ENCODE measurements around the gene PRM2.

Gene PRM2

DNA sequence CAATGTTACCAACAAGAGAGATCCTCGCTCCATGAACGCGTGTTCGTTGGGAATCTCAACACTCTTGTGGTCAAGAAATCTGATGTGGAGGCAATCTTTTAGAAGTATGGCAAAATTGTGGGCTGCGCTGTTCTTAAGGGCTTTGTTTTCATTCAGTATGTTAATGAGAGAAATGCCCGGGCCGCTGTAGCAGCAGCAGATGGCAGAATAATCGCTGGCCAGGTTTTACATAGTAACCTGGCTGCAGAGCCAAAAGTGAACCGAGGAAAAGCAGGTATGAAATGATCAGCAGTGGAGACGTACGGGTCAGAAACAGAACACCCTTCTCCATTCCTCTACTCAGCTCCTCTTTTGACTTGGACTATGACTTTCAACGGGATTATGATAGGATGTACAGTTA lies 33.6 kb downstream of the PRM2 start:
- DNase-seq: no peak

DNA sequence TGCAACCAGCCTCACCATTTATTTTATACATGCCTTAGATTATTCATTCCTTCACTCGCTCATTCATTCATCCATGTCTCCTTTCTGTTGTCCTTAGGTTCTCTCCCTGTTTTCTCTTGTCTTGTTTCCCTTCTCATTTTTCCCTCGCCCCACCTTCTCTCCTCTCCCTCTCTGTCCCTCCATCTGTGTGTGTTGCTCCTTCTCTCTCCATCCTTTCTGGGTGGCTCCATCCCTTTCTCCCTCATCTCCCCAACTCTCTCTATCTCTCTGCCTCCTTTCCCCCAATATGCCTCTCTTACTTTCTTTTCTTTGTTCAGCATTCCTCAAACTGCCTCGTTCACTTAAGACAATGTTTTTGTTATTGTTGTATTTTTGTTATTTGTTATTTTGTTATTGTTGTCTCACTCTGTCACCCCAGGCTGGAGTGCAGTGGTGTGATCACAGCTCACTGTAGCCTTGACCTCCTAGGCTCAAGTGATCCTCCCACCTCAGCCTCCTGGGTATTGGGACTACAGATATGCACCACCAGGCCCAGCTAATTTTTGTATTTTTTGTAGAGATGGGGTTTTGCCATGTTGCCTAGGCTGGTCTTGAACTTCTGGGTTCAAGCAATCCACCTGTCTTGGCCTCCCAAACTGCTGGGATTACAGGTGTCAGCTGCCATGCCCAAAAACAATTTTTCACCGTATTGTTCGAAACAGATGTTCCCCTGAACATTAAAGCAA lies 34.6 kb downstream of the PRM2 start:
- no peak for DNase-seq

DNA sequence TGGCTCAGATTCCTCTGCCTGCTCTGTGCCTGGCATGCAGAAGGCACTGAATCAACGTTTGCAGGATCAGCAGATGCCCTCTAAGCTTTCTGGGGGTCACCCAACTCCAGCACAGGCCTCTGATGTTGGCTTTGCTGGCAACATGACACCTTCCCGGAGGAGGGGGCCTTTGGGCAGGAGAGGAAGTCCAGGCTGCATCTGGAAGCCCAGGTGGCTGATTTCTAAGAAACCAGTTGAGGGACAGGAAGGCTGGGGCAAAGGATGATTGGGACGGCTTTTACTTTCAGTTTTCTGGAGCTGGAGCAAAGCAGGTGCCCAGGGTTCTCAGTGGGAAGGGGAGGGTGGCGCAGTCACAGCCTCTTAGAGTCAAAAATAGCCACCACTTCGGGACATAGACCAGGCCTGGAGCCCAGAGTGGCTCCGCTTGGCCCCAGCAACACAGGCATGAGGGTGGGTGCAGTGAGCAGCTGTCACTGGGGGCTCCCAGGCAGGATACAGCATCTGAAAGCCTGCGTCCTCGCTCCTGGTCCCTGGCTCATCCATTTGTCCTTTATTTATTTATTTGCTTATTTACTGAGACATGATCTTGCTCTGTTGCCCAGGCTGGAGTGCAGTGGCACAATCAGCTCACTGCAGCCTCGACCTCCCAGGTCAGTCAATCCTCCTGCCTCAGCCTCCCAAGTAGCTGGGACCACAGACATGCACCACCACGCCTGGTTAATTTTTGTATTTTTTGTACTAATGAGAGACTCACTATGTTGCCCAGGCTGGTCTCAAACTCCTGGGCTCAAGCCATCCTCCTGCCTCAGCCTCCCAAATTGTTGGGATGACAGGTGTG lies 35.4 kb downstream of the PRM2 start:
- DNase-seq: no peak

DNA sequence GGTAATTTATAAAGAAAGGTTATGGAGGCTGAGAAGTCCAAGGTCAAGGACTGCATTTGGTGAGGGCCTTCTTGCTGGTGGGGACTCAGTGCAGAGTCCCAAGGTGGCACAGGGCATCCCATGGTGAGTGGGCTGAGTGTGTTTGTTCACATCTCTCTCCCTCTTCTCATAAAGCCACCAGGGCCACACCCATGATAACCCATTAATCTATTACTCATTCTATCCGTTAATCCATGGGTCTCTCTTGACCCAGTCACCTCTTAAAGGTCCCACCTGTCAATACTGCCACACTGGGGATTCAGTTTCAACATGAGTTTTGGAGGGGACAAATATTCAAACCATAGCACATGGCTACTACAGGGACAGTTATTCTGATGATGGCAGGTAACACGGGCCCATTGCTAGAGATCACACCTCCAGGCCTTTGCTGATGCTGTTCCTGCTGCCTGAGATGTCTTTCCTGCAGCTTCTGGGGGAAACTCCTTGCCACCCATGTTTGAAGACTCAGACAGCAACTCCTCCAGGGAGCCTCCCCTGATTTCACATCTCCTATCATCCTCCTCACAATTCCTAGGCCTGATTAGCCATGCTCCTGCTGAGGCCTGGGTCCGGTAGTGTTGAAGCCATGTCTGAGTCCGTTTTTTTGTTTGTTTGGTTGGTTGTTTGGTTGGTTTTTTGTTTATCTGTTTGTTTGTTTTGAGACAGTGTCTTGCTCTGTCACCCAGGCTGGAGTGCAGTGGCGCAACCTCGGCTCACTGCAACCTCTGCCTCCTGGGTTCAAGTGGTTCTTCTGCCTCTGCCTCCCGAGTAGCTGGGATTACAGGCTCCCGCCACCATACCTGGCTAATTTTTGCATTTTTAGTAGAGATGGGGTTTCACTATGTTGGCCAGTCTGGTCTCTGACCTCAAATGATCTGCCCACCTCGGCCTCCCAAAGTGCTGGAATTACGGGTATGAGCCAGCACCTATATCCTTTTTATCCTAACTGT lies 36.3 kb downstream of the PRM2 start:
- DNase-seq: no peak

DNA sequence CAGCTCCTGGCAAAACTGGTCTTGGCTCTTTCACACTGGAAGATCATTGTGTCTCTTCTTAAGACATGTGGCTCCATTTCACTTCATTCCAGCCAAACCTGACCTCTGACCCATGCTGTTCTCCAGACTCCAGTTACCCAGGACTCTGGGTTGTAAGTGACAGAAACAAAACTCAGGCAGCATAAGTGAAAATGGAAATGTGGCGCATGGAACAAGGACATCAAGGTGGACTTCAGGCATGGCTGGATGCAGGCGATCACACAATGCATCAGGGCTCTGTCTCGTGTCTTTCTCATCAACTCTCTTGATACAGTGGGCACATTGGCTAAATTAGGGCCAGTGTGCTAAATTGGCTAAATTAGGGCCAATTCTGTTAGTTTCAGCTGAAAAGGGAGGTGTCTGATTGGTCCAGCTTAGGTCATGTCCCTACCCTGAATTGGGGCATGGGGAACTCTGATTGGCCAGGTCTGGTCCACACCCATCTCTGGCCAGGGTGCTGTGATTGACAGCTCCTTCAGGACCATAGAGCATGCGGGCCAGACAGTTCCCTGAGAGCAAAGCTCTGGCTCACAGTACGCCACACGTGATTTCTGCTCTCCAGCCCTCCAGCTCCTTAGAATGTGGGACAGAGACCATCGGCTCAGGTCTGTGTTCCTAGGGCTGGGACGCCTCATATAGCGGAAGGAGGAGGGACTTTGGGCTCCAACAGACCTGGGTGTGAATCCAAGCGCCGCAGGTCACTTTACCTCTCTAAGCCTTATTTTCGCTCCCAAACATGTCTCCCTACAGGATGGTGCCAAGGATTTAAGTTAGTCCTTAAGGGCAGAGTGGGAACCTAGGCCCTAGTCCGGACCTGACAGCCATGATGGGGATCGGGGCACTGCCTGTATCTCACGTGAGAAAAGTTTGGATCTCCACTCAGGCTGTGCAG lies 37.7 kb downstream of the PRM2 start:
- DNase-seq: no peak

DNA sequence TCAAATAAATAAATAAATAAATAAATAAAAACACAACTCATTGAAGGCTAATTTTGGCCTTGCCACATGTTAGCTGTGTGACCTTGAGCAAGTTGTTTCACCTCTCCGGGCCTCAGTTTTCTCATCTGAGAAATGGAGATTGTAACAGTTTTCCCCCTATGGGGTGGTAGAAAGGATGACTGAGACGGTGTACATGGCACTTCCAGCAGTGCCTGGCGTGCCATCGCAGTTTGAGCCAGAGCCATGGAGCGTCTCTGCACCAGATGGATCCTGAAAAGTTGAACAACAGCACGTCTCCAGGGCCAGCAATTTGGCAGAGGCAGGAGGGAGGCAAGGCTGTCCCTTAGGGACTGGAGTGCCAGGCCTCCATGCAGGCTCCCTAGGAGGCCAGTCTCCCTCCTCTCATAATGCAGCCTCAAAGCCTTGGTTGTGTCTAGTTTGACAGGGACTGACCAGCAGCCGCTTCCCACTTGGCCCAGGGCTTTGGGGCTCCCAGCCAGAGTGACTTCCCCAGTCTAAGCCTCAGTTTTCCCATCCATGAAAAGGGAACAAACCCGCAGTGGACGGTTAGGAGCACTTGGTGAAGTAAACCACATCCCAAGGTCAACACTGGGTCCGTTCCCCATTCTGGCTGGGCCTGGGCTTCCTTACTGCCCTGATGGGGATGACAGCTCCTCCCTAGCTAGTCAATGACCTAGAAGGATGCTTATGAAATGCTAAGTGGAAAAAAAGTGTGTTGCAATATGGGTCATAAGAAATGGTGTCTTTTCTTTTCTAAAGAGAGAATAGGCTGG lies 39.6 kb downstream of the PRM2 start:
- DNase-seq: no peak

DNA sequence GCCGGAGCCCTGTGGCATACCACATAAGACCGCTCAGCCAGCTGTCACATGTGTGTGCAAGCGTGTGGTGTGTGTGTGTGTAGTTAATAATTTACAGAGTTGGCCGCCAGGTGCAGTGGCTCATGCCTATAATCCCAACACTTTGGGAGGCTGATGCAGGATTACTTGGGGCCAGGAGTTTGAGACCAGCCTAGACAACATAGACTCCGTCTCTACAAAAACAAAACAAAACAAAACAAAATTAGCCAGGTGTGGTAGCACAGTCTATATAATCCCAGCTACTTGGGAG lies 40.6 kb downstream of the PRM2 start:
- no peak for DNase-seq

DNA sequence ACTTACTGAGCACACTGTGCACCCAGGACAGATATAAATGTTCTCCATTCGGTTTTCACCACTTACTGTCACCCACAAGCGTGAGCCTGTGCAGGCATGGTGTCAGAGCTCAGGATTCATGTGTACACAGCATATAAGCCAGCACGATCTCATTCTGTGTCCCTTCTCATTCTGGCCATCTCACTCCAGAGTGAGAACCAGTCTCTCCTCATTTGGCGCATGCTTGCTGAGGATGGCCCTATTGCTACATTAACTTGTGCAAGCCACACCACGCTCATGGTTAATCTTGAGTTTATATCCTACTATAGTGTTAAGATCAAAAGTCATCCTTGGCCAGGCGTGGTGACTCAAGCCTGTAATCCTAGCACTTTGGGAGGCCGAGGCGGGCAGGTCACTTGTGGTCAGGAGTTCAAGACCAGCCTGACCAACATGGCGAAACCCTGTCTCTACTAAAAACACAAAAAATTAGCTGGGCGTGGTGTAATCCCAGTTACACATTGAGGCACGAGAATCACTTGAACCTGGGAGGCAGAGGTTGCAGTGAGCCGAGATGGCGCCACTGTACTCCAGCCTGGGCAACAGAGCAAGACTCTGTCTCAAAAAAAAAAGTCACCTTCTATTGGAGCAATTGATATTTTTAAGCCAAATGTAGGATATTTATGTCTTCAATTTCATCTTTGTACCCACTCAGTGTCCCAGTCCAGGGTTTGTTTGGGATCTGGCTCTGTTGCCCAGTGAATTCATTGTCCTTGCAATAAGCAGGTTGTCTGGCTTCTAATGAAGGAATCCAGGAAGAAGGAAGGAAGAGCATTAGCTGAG lies 41.2 kb downstream of the PRM2 start:
- DNase-seq: no peak

DNA sequence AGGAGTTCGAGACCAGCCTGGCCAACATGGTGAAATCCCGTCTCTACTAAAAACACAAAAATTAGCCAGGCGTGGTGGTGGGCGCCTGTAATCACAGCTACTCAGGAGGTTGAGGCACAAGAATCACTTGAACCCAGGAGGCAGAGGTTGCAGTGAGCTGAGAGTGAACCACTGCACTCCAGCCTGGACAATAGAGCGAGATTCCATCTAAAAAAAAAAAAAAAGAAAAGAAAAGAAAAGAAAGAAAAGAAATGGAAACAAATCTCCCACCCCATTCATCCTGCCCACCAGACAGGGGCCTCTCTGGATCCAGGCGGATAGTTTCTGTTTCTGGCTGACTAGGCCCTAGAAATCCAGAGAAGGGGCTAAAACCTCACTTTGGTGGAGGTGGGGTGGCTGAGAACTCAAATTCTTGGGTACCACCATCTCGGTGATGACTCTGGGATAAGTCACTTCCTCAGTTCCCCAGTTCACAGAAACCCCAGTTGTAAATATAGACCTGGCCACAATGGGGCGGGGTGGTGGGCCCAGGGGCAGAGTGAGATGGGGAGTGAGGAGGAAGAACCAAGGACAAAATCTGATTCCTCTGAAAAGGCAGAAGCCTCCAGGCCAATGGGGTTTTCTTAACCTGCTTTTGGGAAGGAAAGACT lies 42.4 kb downstream of the PRM2 start:
- DNase-seq: no peak

DNA sequence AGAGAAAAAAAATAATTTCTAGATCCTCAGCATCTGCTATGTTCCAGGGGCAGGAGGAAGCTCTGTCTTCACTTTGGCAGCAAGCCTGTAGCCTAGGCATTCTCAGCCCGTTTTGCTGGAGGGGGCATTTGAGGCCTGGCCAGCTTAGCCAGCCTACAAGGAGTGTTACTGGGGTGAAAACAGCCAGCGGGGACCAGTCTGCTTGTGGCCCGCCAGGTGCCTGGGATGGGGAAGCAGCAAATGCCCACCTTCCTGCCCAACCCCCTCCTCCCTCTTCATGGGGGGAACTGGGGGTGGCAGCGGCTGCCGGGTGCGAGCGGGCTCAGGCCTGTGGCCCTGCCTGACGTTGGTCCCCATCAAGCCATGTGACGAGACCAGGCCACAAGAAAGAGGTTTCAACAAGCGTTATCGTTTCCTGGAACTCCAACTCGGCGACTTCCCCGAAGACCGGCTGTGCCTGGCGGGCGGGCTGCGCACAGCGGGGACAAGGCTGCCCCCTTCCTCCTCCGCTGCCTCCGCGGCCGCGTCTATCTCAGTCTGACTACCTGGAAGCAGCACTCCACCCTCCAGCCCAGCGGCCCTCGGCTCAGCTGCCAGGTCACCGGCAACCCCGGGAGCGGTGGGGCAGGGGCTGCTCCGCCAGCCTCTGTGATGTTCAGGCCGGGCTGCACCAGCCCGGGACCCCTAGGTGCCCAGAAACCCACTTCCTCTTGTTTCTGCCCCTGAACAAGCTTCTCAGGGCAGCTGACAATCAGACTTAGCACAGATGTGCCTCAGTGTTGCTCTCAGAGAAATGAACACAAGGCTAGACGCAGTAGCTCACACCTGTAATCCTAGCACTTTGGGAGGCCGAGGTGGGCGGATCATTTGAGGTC lies 43.2 kb downstream of the PRM2 start:
- DNase-seq: no peak

DNA sequence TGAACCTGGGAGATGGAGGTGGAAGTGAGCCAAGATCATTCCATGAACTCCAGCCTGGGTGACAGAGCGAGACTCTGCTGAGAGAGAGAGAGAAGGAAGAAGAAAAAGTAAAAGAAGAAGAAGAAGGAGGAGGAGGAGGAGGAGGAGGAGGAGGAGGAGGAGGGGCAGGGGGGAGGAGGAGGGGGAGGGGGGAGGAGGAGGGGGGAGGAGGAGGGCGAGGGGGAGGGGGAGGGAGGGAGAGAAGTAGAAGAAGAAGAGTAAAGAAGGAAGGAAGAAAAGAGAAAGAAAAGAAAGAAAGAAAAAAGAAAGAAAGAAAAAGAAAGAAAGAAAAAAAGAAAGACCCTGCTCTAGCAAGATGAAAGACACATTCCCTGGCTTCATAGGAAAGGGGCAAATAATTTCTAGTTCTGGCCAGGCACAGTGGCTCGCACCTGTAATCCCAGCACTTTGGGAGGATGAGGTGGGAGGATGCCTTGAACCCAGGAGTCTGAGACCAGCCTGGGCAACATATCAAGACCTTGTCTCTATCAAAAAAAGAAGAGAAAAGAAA lies 43.9 kb downstream of the PRM2 start:
- DNase-seq: no peak

DNA sequence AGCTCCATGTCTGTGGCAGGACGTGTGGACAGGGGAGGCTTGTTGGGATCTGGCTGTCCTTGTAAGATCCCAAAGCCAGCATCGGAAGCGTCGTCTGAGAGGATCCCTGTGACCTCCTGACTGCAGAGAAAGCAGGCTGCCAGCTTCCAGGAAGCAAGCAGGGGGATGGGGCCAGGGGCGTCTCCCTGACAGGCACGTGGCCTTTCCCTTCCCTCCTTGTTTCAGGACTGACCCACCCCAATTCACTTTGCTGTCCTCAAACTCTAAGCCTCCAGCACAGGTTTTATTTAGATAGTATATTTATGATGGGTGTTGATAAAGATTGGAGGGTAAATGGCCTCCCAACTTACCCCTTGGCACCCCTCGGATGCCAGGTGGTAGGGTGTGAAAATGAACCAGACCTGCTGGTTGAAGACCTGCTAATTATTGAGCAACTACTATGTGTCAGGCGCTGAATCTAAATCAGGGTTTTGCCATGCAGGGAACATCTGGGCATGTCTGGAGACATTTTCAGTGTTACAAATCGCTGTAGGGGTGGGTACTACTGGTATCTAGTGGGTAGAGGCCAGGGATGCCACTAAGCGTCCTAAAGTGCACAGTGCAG lies 44.8 kb downstream of the PRM2 start:
- DNase-seq: no peak

DNA sequence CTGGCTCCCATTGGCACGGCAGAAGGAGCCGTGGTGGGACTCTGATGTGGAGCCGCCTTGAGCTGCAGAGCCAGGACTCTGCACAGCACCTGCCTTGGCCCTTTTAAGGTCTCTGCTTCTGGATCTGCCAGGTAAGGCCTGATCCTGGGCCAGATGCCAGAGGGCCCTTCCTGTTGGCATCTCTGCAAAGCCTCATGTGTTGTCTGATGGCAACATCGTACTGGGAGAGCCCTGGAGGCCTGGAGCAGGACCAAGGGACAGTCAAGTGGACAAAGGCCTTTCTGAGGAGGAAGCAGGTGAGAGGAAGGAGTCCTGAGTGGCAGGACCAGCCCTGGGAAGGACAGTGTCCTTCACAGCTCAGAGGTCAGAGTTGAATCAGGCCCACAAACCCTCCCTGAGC lies 46.4 kb downstream of the PRM2 start:
- no peak for DNase-seq

DNA sequence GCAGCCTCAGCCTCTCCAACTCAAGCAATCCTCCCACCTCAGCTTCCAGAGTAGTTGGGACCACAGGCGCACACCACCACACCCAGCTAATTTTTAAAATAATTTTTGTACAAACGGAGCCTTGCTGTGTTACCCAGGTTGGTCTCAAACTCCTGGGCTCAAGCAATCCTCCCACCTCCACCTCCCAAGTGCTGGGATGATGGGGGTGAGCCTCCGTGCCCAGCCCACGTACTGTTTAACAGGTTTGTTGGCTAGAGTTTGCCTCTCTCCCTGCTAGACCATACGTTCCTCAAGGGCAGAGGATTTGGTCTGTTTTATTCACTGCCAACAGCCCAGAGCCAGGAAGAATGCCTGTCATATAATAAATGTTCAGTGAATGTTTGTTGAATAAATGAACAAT lies 46.8 kb downstream of the PRM2 start:
- no peak for DNase-seq

DNA sequence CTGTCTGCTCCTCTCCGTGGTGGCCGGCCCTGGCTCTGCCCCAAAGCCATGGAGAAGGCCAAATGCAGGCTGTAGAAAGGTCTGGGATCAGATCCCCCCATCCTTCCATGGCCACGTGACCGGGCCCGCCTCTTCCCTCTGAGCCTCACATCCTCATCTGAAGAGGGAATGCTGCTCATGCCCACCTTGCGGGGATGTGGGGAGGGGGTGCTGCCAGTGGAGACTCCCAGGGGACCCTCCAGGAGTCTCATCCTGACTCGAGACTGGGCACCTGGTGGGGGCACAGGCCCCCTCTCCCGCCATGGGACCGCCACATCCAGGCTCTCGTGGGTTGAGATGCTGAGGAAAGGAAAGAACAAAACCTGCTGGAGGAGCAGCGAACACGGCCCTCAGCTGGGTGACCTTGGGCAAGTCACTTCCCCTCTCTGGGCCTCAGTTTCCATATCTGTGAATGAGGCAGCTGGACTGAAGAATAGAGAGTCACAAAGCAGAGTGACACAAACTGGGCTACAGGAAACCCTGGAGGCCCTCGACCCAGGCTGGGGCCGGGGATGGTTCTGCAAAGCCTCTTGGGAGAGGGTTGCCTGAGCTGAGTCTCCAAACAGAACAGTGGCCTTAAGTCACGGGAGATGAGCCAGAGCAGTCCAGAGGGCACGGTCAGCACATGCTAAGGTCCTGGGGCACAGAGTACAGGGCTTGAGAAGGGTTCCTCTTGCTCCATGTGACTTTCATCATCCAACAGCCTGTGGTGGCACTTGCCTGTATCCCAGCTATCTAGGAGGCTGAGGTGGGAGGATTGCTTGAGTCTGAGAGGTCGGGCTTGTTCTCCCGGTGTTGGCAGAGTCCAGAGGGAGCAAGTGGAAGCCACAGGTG lies 50.4 kb downstream of the PRM2 start:
- DNase-seq: no peak

Data from NCI-H1930 (cell line).